ENCODE results near the gene CDC6. TPM values are rescaled to one million over a fixed set of nuclear protein-coding genes. Genes with fewer than 3 reads are reported as not detected.

Gene CDC6
- total and polyA plus RNA-seq, 11 donors, result 0.07 to 9.8 (median 0.69) TPM

- H3K4me1 ChIP-seq, result peaks cover 19 to 84% (median 72%) of the 10 kb centered on the region in 12 donors
- ATAC-seq (no peak), DNase-seq (no peak)
- peak overlapping the region in 10 of 12 donors; percentile 26 to 68 (median 52) for H3K27ac ChIP-seq
- intact Hi-C loops (cut with DNase I), result loop anchor here in 8 of 10 donors (5.0 to 10.0 kb wide), 3 partner anchors 108 to 228 kb away; partner anchors contain the start of gene TOP2A (in 5 of the 8)
- no peak for TF ChIP-seq CTCF (IDR thresholded peaks at IDR 0.05)
- no peaks in the 10 kb centered on the region for H3K9me3 ChIP-seq
- no peaks in the 10 kb centered on the region for H3K27me3 ChIP-seq
- no peak overlapping the region for H3K4me3 ChIP-seq
- H3K36me3 ChIP-seq, result no peaks in the 10 kb centered on the region
- 63 to 75% (median 73%) methylated on average over 10 of the region's 10 CpGs for WGBS, 4 donors
Measured at GRCh38 chr17:40307001-40307730, 19.5 kb downstream of the CDC6 start.

DNA sequence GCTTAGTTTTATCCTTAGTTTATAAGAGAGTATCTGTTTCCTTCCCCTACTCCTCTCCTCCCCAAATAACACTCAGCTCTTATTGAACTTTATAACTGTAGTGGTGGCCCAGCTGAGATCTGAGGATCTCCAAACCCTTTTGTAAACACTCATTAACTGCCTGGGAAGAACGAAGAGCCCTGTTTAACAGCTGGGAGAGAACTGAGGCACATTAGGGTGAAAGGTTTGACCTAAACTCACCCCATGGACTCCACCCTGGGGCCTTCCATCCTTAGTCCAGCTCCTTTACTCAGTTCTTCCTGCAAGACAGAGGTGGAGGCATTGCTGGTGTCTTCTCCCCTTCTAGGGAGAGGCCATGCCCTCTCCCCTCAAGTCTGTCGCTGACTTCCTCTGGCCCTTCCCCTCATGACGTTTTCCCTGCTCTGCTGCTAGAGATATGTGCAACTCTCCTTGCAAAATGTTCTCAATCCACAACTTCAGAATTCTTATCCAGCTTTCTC, 20.1 kb downstream of the CDC6 start:
- intact Hi-C loops (cut with DNase I), result loop anchor here in 9 of 10 donors (2.0 to 10.0 kb wide), 4 partner anchors 41 to 227 kb away; partner anchors contain the start of gene TOP2A (in 5 of the 9)

GRCh38 chr17:40309031-40309948, 21.6 kb downstream of the CDC6 start, which contains the start of gene RARA:
Gene RARA (plus strand): TSS chr17:40309180. CDS start chr17:40331219, 22,039 bp downstream.
- H3K27me3 ChIP-seq, result no peaks in the 10 kb centered on the region
- intact Hi-C loops (cut with DNase I), result loop anchor here in 9 of 10 donors (2.0 to 10.0 kb wide), 4 partner anchors 40 to 226 kb away; partner anchors contain the start of gene TOP2A (in 5 of the 9)
- H3K4me3 ChIP-seq, result peak within 1 kb of the TSS in 11 of 12 donors; percentile 25 to 66 (median 50)
- no peaks in the 10 kb centered on the region for H3K36me3 ChIP-seq
- H3K27ac ChIP-seq, result peak within 1 kb of the TSS in 10 of 12 donors; percentile 19 to 99 (median 70)
- peaks cover 21 to 89% (median 79%) of the 10 kb centered on the region in 12 donors for H3K4me1 ChIP-seq
- no peaks in the 10 kb centered on the region for H3K9me3 ChIP-seq
- TF ChIP-seq POLR2A (IDR thresholded peaks at IDR 0.05) (no peak), CTCF (IDR thresholded peaks at IDR 0.05) (no peak)
- WGBS, 4 donors, result 10 to 20% (median 17%) methylated on average over 15 to 20 of the region's 20 CpGs
- DNase-seq (peak in 2 of 5 donors; percentile 48 to 69), ATAC-seq (peak in 3 of 4 donors; percentile 23 to 47 (median 35))

More for the DNA sequence above, 20.1 kb downstream of the CDC6 start:
- no peak overlapping the region for H3K4me3 ChIP-seq
- no peaks in the 10 kb centered on the region for H3K36me3 ChIP-seq
- H3K4me1 ChIP-seq, result peaks cover 25 to 89% (median 79%) of the 10 kb centered on the region in 12 donors
- no peaks in the 10 kb centered on the region for H3K9me3 ChIP-seq
- ATAC-seq, result no peak
- WGBS, 4 donors, result 33 to 46% (median 39%) methylated on average over 3 of the region's 3 CpGs
- no peaks in the 10 kb centered on the region for H3K27me3 ChIP-seq
- peak overlapping the region in 11 of 12 donors; percentile 19 to 68 (median 51) for H3K27ac ChIP-seq
- no peak for DNase-seq
- TF ChIP-seq POLR2A (IDR thresholded peaks at IDR 0.05) (no peak), CTCF (IDR thresholded peaks at IDR 0.05) (no peak)

Measured in heart left ventricle (tissue), 16 donors.